GM18520 (cell line): ENCODE results near the gene LSM7.

Experiments used
- ATAC-seq: cut with Tn5 transposase; IDR thresholded peaks from one replicate; pipeline ENCODE4 v1.9.1; 2021; ENCODE audit not compliant: unreplicated experiment

LSM7 gene

GRCh38 chr19:2325281-2326046 is 2.9 kb downstream of the LSM7 start:
- no peak for ATAC-seq

GRCh38 chr19:2324220-2324948 is 4.0 kb downstream of the LSM7 start:
- ATAC-seq: no peak

GRCh38 chr19:2323707-2324106 is 4.7 kb downstream of the LSM7 start:
- ATAC-seq: no peak

GRCh38 chr19:2321565-2322283 is 6.7 kb downstream of the LSM7 start:
- ATAC-seq: no peak

- no peak for ATAC-seq
Measured at GRCh38 chr19:2320939-2321338, 7.4 kb downstream of the LSM7 start.

GRCh38 chr19:2320049-2320448 is 8.3 kb downstream of the LSM7 start:
- no peak for ATAC-seq

GRCh38 chr19:2319551-2319950 is 8.8 kb downstream of the LSM7 start:
- ATAC-seq: no peak

GRCh38 chr19:2318923-2319322 is 9.5 kb downstream of the LSM7 start:
- ATAC-seq: no peak

GRCh38 chr19:2317756-2318155 is 10.6 kb downstream of the LSM7 start:
- ATAC-seq: no peak

GRCh38 chr19:2317300-2317699 is 11.1 kb downstream of the LSM7 start:
- no peak for ATAC-seq

GRCh38 chr19:2315818-2316353 is 12.5 kb downstream of the LSM7 start:
- ATAC-seq: no peak

- ATAC-seq: no peak
Measured at GRCh38 chr19:2315121-2315817, 13.1 kb downstream of the LSM7 start.

- ATAC-seq: no peak
Measured at GRCh38 chr19:2312820-2313501, 15.4 kb downstream of the LSM7 start.

- ATAC-seq: no peak
Measured at GRCh38 chr19:2311093-2311492, 17.3 kb downstream of the LSM7 start.

GRCh38 chr19:2309734-2310362 is 18.5 kb downstream of the LSM7 start:
- no peak for ATAC-seq

- ATAC-seq: no peak
Measured at GRCh38 chr19:2308114-2308556, 20.3 kb downstream of the LSM7 start, which contains the start of gene LINGO3. Gene LINGO3 (minus strand): TSS chr19:2308154. CDS start chr19:2291776, 16,378 bp downstream.

- ATAC-seq: no peak
Measured at GRCh38 chr19:2307518-2308012, 20.8 kb downstream of the LSM7 start.

- no peak for ATAC-seq
Measured at GRCh38 chr19:2306971-2307370, 21.4 kb downstream of the LSM7 start.

- no peak for ATAC-seq
Measured at GRCh38 chr19:2306281-2306806, 22.0 kb downstream of the LSM7 start.
